NCI-H82 (cell line): Measurements from ENCODE around the gene PTEN.
"Not testable (repeated sequence)": the region's sequence is repeated elsewhere in the genome, so short reads cannot be mapped to it uniquely, and the experiment has no call there.

ENCODE experiments used
- DNase-seq: peaks from one replicate; lab custom pipeline; 2025; lab: John Stamatoyannopoulos, UW

PTEN gene

DNA sequence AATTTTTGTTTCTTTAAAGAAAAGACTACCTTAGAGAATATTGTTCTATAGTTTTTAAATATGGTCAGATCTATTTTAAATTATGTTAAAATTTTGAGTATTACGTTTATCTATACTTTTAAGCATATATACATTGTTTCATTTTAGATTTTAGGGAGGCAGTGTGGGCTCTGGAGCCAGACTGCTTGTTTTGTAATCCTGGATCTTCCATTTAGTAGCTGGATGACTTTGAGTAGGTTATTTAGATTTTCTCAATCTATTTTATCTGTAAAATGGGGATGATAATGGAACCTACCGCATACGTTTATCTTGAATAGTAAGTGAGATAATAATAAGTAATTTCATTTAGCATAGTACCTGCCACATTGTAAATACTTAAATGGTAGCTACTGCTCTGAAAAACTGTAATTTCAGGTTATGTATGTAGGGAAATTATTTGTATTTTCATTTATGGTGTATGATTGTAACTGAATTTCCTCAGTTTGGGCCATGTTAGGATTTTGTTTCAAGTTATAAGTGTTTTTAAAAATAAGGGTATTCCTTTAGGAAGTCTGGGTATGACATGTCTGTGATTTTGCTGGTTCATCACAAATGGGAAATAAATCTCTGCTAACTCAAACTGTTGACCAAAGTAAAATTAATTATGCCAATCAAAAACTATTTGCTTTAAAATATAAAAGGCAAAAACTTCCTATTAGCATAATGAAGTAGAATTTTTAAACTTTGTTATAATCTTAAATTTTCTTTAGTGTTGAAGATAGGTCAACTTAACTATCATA is 6.5 kb downstream of the PTEN start:
- DNase-seq: no peak

DNA sequence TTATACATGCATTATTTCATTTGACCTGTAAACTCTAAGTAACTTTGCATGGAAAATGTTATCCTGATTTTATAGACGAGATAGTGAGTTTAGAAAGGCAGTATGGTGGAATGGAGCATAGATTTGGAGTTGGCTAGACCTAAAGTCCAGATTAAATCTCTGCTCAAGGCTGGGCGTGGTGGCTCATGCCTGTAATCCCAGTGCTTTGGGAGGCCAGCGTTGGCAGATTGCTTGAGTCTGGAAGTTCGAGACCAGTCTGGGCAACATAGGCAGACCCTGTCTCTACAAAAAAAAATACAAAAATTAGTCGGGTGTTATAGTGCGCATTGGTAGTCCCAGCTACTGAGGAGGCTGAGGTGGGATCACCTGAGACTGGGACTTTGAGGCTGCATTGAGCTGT is 9.4 kb downstream of the PTEN start:
- no peak for DNase-seq

DNA sequence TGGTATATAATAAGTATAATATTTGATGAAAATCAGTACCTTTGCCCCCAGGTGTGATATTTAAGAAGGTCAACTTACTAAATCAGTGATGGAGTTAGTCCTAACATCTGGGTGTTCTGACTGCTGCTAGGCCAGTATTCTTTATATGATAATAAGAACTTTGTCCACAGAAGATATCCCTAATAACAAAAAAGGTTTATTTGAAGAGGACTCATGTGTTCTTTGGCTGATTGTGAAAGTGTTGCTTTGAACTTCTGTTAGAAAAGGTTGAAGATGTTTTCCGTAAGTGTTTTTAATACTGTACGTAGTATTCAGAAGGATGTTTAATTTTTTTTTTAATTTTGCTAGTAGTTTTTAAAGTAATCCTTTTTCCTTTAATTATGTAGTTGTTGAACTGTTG is 10.2 kb downstream of the PTEN start:
- no peak for DNase-seq

DNA sequence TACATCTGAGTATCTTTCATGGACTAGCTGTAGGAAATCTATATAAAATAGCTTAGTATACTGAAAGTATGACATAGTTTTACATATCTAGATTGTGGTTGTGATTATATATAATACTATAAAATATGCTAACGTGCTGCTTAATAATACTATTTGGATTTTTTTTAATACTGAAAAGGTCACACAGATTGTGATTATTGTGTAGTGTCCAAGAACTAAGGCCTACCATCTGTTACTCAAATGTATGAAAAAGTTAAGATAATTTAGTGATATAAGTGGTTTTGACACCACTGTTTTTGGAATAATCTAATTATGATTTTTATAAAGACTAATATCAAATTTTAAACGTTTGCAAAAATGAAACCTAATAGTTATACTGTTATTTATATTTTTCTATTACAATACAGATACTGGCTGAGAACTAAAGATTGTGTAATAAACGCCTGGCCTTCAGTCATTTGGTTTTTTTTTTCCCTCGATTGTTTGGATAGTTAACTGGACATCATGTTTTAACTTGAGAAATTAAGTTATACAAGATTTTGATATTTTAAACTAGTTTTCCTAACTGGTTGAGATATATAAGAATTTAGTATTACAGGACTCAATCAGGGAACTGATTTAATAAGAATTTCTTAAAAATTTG is 12.6 kb downstream of the PTEN start:
- no peak for DNase-seq

DNA sequence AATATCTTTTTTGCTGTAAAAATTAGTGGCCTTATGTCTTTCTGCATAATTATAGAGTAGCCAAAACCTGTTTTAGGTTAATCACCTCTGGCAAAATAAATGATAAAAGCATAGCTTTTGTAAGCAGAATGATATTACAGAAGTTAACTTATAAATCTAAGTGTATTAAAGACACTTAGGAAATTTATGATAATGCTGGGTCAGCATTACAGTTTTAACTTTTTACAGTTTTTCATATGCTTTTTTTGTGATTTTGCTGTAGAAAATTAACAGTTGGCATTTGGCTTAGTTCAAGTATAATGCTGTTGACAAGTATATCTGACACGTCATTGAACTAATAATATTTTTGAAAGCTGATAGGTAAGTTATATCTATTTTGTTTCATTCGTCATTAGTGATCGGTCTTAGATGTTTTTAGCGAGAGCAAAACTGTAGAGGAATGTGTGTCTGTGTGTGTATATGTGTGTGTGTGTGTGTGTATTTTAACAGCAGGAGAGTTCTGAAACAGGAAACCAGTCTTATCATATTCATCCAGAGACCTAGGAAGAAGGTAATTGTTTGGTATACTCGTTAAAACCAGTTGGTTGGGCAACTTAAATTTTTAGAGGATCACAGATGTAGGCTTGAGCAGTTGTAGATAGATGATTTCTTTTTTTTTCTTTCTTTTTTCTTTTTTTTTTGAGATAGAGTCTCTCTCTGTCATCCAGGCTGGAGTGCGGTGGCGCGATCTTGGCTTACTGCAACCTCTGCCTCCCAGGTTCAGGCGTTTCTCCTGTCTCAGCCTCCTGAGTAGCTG is 15.4 kb downstream of the PTEN start:
- no peak for DNase-seq

DNA sequence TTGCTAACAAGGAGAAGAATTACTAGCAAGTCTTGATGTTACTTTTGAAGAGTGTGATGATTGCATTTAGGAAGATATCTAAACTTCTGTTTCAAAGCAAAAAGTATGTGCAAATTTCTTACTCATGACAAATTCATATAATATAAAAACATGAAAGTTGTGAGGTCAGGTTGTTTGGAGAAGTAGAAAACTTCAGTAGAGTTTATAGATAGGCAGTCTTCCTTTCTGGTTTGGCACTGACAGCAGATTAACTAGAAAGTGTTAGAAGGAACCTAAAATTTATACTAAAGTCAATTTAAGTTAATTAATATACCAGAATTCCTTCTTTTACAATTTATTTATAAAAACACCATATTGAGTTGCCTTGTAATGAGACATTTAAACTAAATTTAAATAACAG is 16.9 kb downstream of the PTEN start:
- DNase-seq: no peak

DNA sequence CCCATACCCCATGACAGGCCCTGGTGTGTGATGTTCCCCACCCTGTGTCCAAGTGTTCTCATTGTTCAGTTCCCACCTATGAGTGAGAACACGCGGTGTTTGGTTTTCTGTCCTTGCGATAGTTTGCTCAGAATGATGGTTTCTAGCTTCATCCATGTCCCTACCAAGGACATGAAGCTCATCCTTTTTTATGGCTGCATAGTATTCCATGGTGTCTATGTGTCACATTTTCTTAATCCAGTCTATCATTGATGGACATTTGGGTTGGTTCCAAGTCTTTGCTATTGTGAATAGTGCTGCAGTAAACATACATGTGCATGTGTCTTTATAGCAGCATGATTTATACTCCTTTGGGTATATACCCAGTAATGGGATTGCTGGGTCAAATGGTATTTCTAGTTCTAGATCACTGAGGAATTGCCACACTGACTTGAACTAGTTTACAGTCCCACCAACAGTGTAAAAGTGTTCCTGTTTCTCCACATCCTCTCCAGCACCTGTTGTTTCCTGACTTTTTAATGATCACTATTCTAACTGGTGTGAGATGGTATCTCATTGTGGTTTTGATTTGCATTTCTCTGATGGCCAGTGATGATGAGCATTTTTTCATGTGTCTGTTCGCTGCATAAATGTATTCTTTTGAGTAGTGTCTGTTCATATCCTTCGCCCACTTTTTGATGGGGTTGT is 18.1 kb downstream of the PTEN start:
- not testable (repeated sequence) for DNase-seq

DNA sequence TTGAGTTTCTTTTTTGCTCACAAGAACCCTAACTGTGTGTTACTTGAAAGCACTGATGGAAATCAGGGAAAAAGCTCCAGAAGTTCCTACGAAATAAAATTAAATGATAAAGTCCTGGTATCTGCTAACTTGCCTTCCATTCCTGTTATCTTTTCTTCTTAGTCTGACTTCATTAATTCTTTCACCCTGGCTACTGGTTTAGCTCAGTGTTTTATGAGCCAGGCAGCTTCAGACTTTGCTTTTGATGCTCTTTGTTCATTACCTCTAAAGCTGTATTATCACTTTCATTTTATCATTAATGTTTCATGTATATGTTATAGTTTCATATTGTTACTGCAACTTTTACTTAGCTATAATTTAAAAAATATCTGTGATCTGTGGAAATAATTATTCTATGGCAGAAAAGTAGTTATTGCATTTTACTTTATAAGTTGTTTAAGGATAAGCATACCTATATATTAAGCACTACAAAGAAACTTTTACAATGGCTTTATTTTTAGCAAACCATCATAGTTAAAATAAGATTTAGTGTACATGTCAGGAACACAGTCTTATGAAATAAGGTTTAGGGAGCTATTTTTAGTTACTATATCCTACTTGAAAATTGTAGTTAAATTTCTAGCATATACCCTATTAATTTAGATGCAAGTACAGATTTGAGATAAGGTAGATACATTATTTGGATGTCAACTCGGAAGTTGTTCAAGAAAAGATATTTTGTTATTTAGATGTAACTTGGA is 19.3 kb downstream of the PTEN start:
- DNase-seq: no peak

DNA sequence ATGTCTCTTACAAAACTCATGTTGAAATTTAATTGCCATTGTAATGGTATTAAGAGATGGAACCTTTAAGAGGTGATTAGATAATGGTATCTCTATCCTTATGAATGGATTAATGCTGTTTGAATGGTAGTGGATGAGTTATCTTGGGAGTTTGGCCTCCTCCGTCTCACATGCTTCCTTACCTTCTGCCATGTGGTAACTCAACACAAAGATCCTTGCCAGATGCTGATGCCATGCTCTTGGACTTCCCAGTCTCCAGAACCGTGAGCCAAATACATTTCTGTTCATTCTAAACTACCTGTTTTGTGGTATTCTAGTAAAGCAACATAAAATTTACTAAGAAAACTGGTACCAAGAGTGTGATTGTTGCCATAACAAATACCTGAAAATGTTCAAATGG is 23.2 kb downstream of the PTEN start:
- DNase-seq: no peak

DNA sequence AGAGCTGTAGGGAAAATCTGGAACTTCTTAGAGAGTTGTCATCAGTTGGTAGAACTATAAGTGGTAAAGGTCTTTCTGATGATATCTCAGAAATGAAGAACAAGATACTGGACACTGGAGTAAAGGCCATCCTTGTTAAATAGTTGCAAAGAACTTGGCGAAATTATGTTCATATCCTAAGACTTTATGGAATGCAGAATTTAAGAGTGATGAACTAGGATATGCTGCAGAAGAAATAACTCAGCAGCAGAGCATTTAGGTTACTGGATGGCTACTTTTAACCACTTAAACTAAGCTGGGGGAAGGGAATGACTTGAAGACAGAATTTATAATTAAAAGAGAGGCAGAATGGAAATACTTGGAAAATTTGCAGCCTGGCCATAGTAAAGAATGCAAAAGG is 23.7 kb downstream of the PTEN start:
- DNase-seq: no peak

DNA sequence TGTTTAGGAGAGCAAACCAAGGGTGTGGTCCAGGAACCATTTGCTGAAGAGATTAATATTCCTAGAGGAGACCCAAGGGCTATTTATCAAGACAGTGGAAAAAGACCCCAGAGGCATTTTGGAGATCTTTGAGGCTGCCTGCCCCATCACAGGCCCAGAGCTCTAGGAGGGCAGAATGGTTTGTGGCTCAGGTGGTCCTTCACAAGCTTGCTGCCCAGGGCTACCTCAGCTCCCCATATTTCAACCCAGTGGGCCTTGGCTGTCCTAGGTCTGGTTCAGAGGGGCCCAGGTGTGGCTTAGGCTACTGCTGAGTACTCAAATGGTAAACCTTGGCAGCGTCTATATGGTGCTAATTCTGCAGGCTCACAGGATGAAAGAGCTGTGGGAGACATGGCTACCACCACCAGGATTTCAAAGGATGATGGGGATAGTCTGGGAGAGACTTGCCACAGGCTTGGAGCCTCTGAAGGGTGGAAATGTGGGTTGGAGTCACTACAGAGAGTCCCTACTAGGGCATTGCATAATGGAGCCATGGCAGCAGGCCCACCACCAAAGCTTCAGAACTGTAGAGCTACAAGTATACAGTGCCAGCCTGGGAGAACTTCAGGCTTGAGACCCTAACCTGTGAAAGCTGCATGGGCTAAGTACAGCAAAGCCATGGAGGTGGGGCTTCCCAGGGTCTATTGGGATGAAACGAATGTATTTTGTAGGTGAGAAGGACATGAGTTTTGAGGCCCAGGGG is 24.3 kb downstream of the PTEN start:
- no peak for DNase-seq

DNA sequence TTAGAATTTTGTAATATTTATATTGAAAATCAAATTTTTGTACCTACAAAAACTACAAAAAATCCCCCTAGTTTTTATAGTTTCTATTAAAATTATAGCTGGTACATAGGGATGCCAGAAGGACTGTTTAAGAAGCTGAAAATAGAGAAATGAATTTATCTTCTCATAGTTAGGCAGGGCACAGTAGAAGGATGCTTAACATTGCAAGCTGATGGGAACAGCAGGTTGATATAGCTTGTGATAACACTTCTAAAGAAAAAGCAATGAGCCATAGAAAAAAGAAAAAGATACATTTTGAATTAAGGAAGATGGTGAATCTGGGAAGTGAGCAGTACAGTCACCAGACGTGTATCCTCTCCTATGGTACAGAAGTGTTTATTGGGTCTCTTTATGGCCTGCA is 32.0 kb downstream of the PTEN start:
- no peak for DNase-seq

DNA sequence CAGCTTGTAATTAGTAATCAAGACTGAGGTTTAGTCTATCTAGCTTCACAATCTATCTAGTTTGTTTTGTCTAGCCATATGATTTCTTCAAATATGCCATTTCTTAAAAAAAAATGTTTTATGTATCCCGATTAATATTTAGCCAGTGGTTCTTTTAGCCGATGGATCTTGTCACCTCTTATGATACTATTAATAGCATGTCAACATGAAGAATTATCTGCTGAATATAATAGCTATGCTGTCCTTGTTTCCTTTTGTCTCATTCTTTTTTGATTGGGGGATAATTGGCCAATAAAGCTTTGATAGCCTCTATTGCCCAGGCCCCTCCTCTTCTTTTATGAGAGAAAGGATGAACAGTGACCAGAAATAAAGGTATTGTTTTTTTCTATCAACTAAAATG is 32.8 kb downstream of the PTEN start:
- no peak for DNase-seq

DNA sequence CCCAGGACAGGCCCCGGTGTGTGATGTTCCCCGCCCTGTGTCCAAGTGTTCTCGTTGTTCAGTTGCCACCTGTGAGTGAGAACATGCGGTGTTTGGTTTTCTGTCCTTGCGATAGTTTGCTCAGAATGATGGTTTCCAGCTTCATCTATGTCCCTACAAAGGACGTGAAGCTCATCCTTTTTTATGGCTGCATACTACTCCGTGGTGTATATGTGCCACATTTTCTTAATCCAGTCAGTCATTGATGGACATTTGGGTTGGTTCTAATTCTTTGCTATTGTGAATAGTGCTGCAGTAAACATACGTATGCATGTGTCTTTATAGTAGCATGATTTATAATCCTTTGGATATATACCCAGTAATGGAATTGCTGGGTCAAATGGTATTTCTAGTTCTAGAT is 34.5 kb downstream of the PTEN start:
- not testable (repeated sequence) for DNase-seq

DNA sequence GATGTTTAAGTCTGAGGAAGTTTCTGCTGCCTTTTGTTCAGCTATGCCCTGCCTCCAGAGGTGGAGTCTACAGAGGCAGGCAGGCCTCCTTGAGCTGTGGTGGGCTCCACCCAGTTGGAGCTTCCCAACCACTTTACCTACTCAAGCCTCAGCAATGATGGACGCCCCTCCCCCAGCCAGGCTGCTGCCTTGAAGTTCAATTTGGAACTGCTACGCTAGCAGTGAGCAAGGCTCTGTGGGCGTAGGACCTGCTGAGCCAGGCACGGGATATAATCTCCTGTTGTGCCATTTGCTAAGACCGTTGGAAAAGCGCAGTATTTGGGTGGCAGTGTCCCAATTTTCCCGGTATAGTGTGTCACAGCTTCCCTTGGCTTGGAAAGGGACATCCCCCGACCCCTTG is 40.0 kb downstream of the PTEN start:
- DNase-seq: not testable (repeated sequence)

DNA sequence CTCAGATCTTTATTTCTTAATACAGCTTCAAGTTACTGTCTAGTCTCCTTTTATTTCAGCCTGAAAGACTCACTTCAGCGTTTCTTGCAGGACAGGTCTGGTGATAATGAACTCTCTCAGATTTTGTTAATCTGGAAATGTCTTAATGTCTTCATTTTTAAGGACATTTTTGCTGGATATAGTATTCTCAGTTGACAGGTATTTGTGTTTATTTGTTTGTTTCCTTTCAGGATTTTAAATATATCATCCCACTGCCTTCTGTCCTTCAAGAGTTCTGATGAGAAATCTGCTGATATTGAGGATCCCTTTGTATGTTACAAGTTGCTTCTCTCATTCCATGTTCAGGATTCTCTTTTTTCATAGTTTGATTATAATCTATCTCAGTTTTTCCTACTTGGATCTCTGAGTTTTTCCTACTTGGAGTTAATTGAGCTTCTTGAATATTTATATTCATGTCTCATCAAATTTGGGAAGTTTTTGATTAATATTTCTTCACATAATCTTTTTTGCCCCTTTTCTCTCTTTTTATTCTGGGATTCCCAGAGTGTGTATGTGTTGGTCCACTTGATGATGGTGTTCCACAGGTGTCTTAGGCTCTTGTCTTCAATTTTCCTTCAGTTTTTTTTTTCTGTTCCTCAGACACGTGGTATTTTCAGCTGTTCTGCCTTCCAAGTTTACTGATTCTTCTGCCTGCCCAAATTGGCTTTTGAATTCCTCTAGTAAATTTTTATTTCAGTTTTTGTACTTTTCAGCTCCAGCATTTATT is 49.9 kb downstream of the PTEN start:
- DNase-seq: peak; percentile 1

DNA sequence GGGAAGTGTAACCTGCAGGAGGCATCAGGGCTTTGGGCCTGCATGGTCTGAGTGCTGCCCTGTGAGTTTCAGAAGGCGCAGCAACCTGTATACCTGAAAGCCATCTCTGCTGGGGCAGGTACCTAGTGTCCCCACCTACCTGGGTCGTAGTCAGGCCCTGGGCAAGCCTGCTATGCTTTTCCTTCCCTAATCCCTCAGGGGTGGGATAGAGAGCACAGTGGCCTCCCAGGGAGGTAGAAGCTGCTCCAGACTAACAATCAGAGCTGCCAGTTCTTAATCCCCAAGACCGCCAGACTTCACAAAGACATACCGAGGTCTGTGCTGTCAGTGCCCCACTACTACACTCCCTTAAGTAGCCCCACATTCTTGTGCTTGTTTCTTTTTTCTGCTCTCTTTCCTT is 52.0 kb downstream of the PTEN start:
- peak; percentile 15 for DNase-seq

DNA sequence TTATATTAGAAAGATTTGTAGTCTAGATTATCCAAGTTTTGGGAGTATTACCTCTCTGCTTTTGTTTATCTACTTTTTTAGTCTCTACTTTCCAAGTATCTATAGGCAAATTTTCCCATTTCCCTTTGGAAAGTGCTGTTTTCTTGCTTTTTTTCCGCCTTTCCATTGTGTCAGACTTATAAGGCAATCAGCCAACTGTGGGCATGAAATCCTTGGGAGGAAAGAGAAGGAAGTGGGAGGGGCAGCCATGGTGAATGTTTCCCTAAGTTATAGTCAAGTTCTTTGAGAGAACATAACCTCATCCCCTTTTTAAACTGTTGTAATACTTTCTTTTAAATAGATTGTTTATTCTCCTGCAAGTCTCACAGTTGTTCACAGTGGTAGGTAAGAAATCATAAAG is 52.6 kb downstream of the PTEN start:
- no peak for DNase-seq

DNA sequence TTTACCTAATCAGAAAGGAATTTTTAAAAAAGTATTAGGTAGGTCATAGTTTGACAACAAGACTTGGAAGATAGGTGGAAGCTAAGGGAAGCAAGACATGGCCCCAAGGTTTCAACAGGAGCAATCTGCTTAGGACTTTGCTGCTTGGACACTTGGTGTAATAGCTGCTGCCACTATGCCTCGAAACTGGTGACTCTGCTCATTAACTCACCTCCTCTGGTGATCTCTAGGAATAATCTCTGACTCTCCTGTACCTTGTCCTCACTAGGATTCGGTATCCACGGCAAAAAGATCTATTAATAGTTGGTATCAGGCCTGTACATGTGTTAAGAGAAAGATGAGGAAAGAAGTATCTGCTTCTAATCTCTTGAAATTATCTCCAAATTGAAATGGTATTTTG is 53.1 kb downstream of the PTEN start:
- no peak for DNase-seq

DNA sequence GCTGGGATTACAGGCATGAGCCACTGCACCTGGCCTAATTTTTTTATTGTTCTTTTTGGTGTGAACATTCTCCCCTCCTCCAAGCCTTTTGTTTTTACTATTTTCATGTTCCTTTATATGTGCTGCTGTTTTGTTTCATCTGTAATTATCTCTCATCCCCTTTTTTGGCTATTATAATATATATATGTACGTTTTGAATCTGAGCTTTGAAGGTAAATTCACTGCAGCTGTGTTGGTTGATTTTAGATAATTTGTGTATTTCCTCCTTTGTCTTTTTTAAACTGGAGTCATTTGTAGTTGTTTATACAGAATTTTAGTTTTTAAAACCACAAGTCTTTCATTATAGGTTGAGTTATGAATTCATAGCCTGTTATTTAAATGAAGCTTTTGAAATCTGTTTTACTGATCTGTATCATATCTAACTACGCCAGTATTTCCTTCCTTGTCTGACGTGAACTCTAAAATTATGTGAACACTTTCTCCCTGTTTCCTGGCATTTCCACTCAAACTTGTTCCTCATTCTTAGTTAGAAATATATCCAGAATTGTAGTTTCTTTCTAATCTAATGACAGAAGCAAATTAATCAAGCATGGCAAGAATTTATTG is 54.9 kb downstream of the PTEN start:
- no peak for DNase-seq
